Large intestine (tissue), 12 donors: ENCODE data around the gene SMG5. TPM values are rescaled to one million over a fixed set of nuclear protein-coding genes. Genes with fewer than 3 reads are reported as not detected.
A peak's percentile ranks its signal among the peaks of the same experiment; 100 is the strongest.
"Not testable (repeated sequence)": the region's sequence is repeated elsewhere in the genome, so short reads cannot be mapped to it uniquely, and the experiment has no call there.

Experiments used
- DNase-seq, 2 donors: peaks; one replicate each; pipeline versions ENCODE4 v3.0.0 to v3.0.0-alpha.2; 2013
- H3K27ac ChIP-seq: one replicate; pipeline ENCODE4 v1.5.1; 2013; ENCODE audit warnings: low read length
- H3K27me3 ChIP-seq: 2 replicates; pipeline ENCODE4 v1.6.1; 2013; ENCODE audit warnings: low read length; ENCODE audit not compliant: control insufficient read depth, insufficient read depth
- H3K36me3 ChIP-seq: 2 replicates; pipeline ENCODE4 v1.6.1; 2013; ENCODE audit warnings: low read length; ENCODE audit not compliant: control insufficient read depth, insufficient read depth
- H3K4me1 ChIP-seq: one replicate; pipeline ENCODE4 v1.6.1; 2013; ENCODE audit warnings: low read length; ENCODE audit not compliant: control insufficient read depth, insufficient read depth
- H3K4me3 ChIP-seq: one replicate; pipeline ENCODE4 v1.5.1; 2013; ENCODE audit warnings: low read length
- H3K9me3 ChIP-seq: one replicate; pipeline ENCODE4 v1.6.1; 2013; ENCODE audit warnings: mild to moderate bottlenecking, low read depth, low read length, moderate library complexity; ENCODE audit not compliant: control insufficient read depth
- WGBS: methylation state at CpG from one replicate; pipeline ENCODE4 v1.1.5; 2013; ENCODE audit warnings: low lambda C conversion rate; ENCODE audit not compliant: insufficient coverage; 5-methylcytosine and 5-hydroxymethylcytosine counted together
- long read RNA-seq, 11 donors: transcript quantifications; one replicate each; lab custom pipeline, GENCODE V29; 2026
- polyA plus RNA-seq: library from polyadenylated mRNA; unstranded; fragments of 120-200 nt; gene quantifications from one replicate; pipeline ENCODE4 v1.2.1, GENCODE V29; 2013

Gene SMG5
- polyA plus RNA-seq = 57.3 TPM
- long read RNA-seq, donor 1, full-length matches to known transcripts = 3 of 3 reads
- long read RNA-seq, donor 1, partial matches to known transcripts = 0 of 3 reads
- long read RNA-seq, donor 1, other reads (novel, unspliced or antisense) = 0 of 3 reads
- long read RNA-seq, donor 2, full-length matches to known transcripts = 5 of 5 reads
- long read RNA-seq, donor 2, partial matches to known transcripts = 0 of 5 reads
- long read RNA-seq, donor 2, other reads (novel, unspliced or antisense) = 0 of 5 reads
- long read RNA-seq, donor 3 = 0 reads
- long read RNA-seq, donor 4, partial matches to known transcripts = 5 of 5 reads
- long read RNA-seq, donor 4, other reads (novel, unspliced or antisense) = 0 of 5 reads
- long read RNA-seq, donor 5, full-length matches to known transcripts = 5 of 5 reads
- long read RNA-seq, donor 5, partial matches to known transcripts = 0 of 5 reads
- long read RNA-seq, donor 5, other reads (novel, unspliced or antisense) = 0 of 5 reads
- long read RNA-seq, donor 6, full-length matches to known transcripts = 2 of 2 reads
- long read RNA-seq, donor 6, partial matches to known transcripts = 0 of 2 reads
- long read RNA-seq, donor 6, other reads (novel, unspliced or antisense) = 0 of 2 reads
- long read RNA-seq, donor 7, full-length matches to known transcripts = 1 of 1 reads
- long read RNA-seq, donor 7, partial matches to known transcripts = 0 of 1 reads
- long read RNA-seq, donor 7, other reads (novel, unspliced or antisense) = 0 of 1 reads
- long read RNA-seq, donor 8, full-length matches to known transcripts = 7 of 7 reads
- long read RNA-seq, donor 8, partial matches to known transcripts = 0 of 7 reads
- long read RNA-seq, donor 8, other reads (novel, unspliced or antisense) = 0 of 7 reads
- long read RNA-seq, donor 9, full-length matches to known transcripts = 4 of 4 reads
- long read RNA-seq, donor 9, partial matches to known transcripts = 0 of 4 reads
- long read RNA-seq, donor 9, other reads (novel, unspliced or antisense) = 0 of 4 reads
- long read RNA-seq, donor 10, full-length matches to known transcripts = 5 of 5 reads
- long read RNA-seq, donor 10, partial matches to known transcripts = 0 of 5 reads
- long read RNA-seq, donor 10, other reads (novel, unspliced or antisense) = 0 of 5 reads
- long read RNA-seq, donor 11, full-length matches to known transcripts = 1 of 1 reads
- long read RNA-seq, donor 11, partial matches to known transcripts = 0 of 1 reads
- long read RNA-seq, donor 11, other reads (novel, unspliced or antisense) = 0 of 1 reads

DNA sequence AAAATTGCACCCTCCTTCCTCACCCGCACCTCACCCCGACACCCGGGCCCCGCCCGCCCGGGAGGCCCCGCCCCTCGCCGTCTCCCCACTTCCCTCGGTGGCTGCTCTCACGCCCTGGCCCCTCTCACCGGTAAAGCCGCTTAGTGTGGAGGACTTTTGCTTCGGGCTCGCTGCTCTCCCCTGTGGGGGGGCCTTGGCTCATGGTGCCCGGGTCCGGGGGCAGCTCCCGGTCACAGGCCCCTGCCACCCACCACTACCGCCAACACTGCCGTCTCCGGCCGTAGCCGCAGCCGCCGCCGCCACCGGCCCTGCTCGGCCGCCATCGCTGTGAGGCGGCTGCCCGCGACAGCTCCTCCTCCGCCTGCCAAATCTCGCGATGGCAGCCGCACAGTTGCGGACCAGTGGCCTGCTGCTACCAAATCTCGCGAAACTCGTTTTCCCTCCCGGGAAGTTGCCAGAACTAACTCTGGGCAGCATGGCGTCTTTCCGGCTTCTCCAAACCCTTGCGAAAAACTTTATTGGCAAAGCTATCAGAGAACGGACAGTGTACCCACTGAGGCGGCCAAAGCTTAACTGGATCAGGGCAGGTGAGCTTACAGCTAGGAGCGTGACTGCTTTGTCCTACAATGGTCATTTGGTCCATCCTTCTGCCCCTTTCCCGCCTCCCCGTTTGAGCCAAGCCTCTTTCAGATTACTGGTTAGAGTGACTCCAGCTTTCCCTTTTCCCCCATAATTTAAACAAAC is at the start of gene SMG5:
Gene SMG5 (minus strand): TSS at position 347 of the 744 bp plus-strand sequence. CDS start 145 bp downstream, at position 202.
- Histone ChIP-seq H3K27ac (peak within 1 kb of the TSS; percentile 80), H3K9me3 (no peaks in the 10 kb centered on the region), H3K4me3 (peak within 1 kb of the TSS; percentile 82), H3K4me1 (peaks cover 23% of the 10 kb centered on the region), H3K27me3 (no peaks in the 10 kb centered on the region), H3K36me3 (peaks cover 20% of the 10 kb centered on the region)
- peak; percentile 99 for DNase-seq
- no CpG with 5 or more reads among the region's 50 CpGs for WGBS

GRCh38 chr1:156323179-156323578 is 40.6 kb upstream of the SMG5 start:
- DNase-seq, H3K4me1 ChIP-seq, H3K27ac ChIP-seq, H3K9me3 ChIP-seq, H3K27me3 ChIP-seq, H3K4me3 ChIP-seq: not testable (repeated sequence)
- WGBS = no CpG with 5 or more reads among the region's 9 CpGs
- H3K36me3 ChIP-seq = peaks cover 66% of the 10 kb centered on the region

GRCh38 chr1:156320560-156320959 is 37.9 kb upstream of the SMG5 start:
- Histone ChIP-seq H3K4me3 (no peak overlapping the region), H3K9me3 (no peaks in the 10 kb centered on the region), H3K27ac (no peak overlapping the region), H3K27me3 (no peaks in the 10 kb centered on the region), H3K4me1 (no peaks in the 10 kb centered on the region), H3K36me3 (peaks cover 86% of the 10 kb centered on the region)
- no peak for DNase-seq
- 100% methylated on average over 1 of the region's 3 CpGs for WGBS

DNA sequence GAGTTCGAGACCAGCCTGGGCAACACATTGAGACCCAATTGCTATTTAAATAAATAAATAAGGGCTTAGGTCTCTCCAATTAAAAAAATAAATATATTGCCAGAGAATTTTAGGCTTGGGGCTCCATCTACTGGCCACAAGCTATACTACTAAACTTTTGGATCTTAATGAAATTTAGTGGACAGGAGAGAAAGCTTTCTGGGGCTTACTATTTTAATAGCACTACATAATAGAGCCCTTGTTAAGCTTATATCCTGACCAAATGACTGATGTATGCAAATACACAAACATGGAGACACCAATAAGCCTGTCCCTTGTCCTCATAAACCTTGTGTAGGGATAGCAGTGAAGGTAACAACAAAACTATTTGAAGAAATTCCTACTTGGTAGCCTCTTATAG is 37.0 kb upstream of the SMG5 start:
- no peaks in the 10 kb centered on the region for H3K4me1 ChIP-seq
- H3K27ac ChIP-seq = no peak overlapping the region
- no peak for DNase-seq
- no peaks in the 10 kb centered on the region for H3K27me3 ChIP-seq
- no peak overlapping the region for H3K4me3 ChIP-seq
- no peaks in the 10 kb centered on the region for H3K9me3 ChIP-seq
- WGBS = no CpG with 5 or more reads among the region's 1 CpG
- peaks cover 83% of the 10 kb centered on the region for H3K36me3 ChIP-seq

DNA sequence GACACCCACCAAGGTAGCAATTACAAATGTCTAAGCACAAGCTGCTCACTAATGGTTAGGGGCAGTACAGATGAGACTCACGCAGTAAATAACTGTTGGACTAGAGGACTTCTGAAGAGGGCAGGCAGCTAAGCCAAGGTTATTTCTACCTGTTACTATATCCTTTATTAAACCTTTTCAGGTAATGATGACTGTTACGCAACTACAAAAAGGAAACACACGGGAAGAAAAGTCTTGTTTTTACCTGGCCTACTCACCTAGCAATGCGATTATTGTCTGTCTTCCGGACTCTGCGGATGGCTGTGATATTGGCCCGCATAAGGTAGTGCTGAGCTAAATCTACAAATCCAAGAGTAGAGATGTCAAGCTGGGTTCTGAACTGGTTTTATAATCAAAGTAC is 34.3 kb upstream of the SMG5 start:
- Histone ChIP-seq H3K4me3 (no peak overlapping the region), H3K36me3 (peaks cover 86% of the 10 kb centered on the region), H3K9me3 (no peaks in the 10 kb centered on the region), H3K4me1 (no peaks in the 10 kb centered on the region), H3K27me3 (no peaks in the 10 kb centered on the region), H3K27ac (no peak overlapping the region)
- WGBS = no CpG with 5 or more reads among the region's 7 CpGs
- DNase-seq = no peak

DNA sequence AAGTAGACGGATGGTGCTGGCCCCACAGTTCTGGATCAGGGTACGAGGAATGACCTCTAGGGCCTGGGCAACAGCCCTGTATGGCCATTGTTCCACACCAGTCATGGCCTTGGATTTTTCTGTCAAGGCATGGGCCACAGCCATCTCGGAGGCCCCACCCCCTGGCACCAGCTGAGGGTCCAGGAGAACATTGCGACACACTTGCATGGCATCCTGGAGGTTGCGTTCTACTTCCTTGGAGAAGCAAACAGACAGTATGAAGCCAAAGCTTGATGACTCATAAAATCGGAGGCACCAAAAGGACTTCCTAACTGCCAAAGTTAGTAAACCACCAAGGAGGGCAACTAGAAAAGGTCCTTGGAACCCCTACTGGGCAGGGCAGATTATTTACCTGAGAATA is 28.3 kb upstream of the SMG5 start:
- peaks cover 74% of the 10 kb centered on the region for H3K36me3 ChIP-seq
- no peaks in the 10 kb centered on the region for H3K27me3 ChIP-seq
- DNase-seq = no peak
- no peak overlapping the region for H3K4me3 ChIP-seq
- no CpG with 5 or more reads among the region's 6 CpGs for WGBS
- no peaks in the 10 kb centered on the region for H3K9me3 ChIP-seq
- no peak overlapping the region for H3K27ac ChIP-seq
- H3K4me1 ChIP-seq = no peaks in the 10 kb centered on the region

GRCh38 chr1:156308078-156308477 is 25.5 kb upstream of the SMG5 start:
- Histone ChIP-seq H3K36me3 (peaks cover 57% of the 10 kb centered on the region), H3K9me3 (no peaks in the 10 kb centered on the region), H3K4me3 (no peak overlapping the region), H3K4me1 (no peaks in the 10 kb centered on the region), H3K27ac (no peak overlapping the region), H3K27me3 (no peaks in the 10 kb centered on the region)
- no peak for DNase-seq

- H3K4me1 ChIP-seq = no peaks in the 10 kb centered on the region
- no peaks in the 10 kb centered on the region for H3K27me3 ChIP-seq
- H3K4me3 ChIP-seq = no peak overlapping the region
- WGBS = no CpG with 5 or more reads among the region's 2 CpGs
- H3K27ac ChIP-seq = no peak overlapping the region
- H3K9me3 ChIP-seq = no peaks in the 10 kb centered on the region
- no peak for DNase-seq
- H3K36me3 ChIP-seq = peaks cover 31% of the 10 kb centered on the region
These were observed 22.6 kb upstream of the SMG5 start for GRCh38 chr1:156305215-156305614.

- Histone ChIP-seq H3K27me3 (no peaks in the 10 kb centered on the region), H3K36me3 (peaks cover 14% of the 10 kb centered on the region), H3K9me3 (no peaks in the 10 kb centered on the region), H3K4me3 (no peak overlapping the region), H3K27ac (no peak overlapping the region), H3K4me1 (no peaks in the 10 kb centered on the region)
- WGBS = no CpG with 5 or more reads among the region's 4 CpGs
- DNase-seq = no peak
These were observed 20.6 kb upstream of the SMG5 start for GRCh38 chr1:156303241-156303640.
